A549 treated with Mapracorat at 1 μM for 4 hours (cell line): Measurements from ENCODE around the gene NFE2L2. TPM values are rescaled to one million over a fixed set of nuclear protein-coding genes. Genes with fewer than 3 reads are reported as not detected.

Experiments
- total RNA-seq: library from RNA; stranded (reverse); fragments of 200-300 nt; extraction: Qiagen RNA extraction; gene quantifications from 5 replicates; pipeline ENCODE4 v1.2.3, GENCODE V29; 2022

The NFE2L2 gene
- total RNA-seq, result 39.1 to 45.0 TPM (median 40.5 TPM) in 5 replicates

GRCh38 chr2:177264693-177265587 is at the start of gene NFE2L2:
TSS of gene NFE2L2 (minus strand) at chr2:177264727. CDS start at chr2:177264576, 151 bp downstream.

GRCh38 chr2:177212106-177212890 is 52.2 kb downstream of the NFE2L2 start, which contains the start of gene HNRNPA3:
TSS of gene HNRNPA3 (plus strand) at chr2:177212794. CDS start at chr2:177212800, 6 bp downstream.

Other genes starting within 250 kb of the NFE2L2 start
- gene HNRNPA3, start 51.9 kb downstream of the NFE2L2 start, total RNA-seq, result 352 to 394 TPM (median 363 TPM) in 5 replicates
- 31.1 to 44.7 TPM (median 37.1 TPM) in 5 replicates for gene AGPS, start 128.0 kb upstream of the NFE2L2 start, total RNA-seq